HTERT RPE-1 (cell line): Measurements from ENCODE around the gene BCAS3.
"Not testable (repeated sequence)": the region's sequence is repeated elsewhere in the genome, so short reads cannot be mapped to it uniquely, and the experiment has no call there.

Source experiments
- in situ Hi-C: fragments of 300-500 bp; cut with MboI; formaldehyde crosslinking; loops from 4 replicates; pipeline ENCODE4 v1.14.3; 2020; ENCODE audit warnings: low sequenced_read_pairs

The BCAS3 gene

DNA sequence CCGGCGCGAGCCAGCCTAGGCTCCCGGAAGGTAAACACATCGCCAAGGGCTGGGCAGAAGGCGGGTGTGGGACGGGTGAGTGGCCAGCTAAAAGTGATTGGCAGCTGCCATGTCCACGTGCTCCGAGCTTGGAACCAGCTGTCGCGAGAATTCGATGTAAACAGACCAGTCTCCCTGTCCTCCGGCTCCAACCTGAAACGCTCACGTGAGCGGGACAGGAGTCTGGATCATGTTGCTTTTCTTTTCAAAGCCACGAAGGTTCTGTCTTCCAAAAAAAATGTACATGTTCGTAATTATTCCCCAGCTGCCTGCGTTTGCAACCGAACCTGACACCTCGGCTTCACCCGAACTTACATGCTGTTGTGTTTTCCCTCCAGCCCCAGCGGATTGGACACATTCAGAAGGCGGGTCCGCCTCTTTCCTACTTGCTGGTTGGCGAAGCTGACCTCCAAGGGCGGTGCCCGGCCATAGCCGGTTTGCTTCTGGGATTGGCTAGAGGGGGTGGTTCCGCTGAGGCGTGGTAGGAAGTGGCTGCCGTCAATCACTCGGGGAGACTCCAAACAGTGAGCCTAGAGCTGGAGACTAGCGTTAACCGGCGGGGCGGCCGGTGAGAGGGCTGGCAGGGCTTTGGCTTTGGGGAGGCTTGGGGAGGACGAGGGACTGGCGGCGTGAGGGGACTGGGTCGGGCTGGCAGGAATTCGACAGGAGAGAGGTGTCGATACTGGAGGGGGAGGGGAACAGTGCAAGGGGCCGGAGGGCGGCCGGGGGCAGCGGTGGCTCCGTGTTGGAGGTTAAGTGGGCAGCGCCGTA lies at the start of gene BCAS3:
TSS of gene BCAS3 (plus strand) at position 544 of the 810 bp plus-strand sequence.
- in situ Hi-C loops, result no loop called here

DNA sequence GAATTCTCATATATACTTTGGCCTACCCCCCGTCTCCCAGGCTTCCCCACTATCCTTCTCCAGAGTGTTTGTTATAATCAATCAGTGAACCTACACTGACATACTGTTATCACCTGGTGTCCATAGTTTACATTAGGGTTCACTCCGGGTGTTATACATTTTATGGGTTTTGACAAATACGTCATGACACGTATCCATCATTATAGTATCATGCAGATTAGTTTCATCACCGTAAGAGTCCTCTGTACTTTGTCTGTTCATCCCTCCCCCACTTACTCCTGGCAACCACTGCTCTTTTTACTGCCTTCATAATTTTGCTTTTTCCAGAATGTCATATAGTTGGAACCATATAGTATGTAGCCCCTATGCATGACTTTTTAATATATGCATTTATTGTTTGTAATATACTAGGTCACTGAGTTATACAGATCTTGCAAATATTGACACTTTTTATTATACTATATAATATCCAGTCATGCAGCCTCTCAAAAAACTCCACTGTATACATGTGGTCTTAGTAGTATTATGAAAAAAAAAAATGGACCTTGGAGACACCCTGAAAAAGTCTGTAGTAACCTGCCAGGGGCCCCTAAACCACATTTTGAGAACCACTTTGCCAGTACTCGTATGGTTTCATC lies 49.3 kb upstream of the BCAS3 start:
- in situ Hi-C loops, result no loop called here

GRCh38 chr17:60629120-60629519 lies 48.5 kb upstream of the BCAS3 start:
- in situ Hi-C loops, result no loop called here

GRCh38 chr17:60630352-60630751 lies 47.3 kb upstream of the BCAS3 start:
- in situ Hi-C loops, result no loop called here

DNA sequence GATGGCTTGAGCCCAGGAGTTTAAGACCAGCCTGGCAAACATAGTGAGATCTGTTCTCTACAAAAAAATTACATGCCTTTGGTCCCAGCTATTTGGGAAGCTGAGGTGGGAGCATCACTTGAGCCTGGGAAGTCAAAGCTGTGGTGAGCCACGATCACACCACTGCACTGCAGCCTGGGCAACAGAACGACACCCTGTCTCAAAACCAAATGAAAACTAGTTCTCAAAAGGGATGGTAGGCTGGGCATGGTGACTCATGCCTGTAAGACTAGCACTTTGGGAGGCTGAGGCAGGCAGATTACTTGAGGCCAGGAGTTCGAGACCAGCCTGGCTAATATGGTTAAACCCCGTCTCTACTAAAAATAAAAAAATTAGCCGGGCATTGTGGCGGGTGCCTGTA lies 46.5 kb upstream of the BCAS3 start:
- in situ Hi-C loops, result no loop called here

GRCh38 chr17:60637683-60638082 lies 40.0 kb upstream of the BCAS3 start:
- in situ Hi-C loops, result no loop called here

DNA sequence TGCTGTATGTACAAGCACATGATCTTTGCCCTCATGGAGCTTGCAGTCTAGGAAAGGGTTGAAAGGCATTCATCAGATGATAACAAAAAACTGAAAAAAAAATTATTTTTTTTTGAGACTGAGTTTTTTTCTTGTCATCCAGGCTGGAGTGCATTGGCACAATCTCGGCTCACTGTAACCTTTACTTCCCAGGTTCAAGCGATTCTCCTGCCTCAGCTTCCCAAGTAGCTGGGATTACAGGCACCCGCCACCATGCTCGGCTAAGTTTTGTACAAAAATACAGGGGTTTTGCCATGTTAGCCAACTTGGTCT lies 38.7 kb upstream of the BCAS3 start:
- in situ Hi-C loops, result no loop called here

DNA sequence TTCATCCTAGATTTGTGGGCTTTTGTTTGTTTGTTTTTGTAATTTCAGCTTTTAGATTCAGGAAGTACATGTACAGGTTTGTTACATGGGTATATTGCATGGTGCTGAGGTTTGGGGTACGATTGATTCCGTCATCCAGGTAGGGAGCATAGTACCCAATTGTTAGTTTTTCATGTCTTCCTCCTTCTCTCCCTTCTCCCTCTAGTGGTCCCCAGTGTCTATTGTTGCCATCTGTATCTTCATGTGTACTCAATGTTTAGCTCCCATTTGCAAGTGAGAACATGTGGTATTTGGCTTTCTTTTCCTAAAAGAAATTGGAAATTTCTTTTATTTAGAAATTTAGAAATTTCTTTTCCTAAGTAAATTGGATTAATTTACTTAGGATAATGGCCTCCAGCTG lies 37.1 kb upstream of the BCAS3 start:
- in situ Hi-C loops, result no loop called here

DNA sequence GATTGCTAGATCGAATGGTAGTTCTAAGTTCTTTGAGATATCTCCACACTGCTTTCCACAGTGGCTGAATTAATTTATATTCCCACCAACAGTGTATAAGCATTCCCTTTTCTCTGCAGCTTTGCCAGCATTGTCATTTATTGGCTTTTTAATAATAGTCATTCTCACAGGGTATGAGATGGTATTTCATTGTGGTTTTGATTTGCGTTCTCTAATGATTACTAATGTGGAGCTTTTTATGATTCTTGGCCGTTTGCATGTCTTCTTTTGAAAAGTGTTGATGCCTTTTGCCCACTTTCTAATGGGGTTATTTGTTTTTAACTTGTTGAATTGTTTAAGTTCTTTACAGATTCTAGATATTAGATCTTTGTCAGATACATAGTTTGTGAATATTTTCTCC lies 36.5 kb upstream of the BCAS3 start:
- in situ Hi-C loops, result no loop called here

GRCh38 chr17:60641810-60642220 lies 35.8 kb upstream of the BCAS3 start:
- in situ Hi-C loops, result no loop called here

GRCh38 chr17:60645918-60646523 lies 31.6 kb upstream of the BCAS3 start:
- in situ Hi-C loops, result no loop called here

- in situ Hi-C loops, result no loop called here
These were observed 30.9 kb upstream of the BCAS3 start for GRCh38 chr17:60646701-60647100.

DNA sequence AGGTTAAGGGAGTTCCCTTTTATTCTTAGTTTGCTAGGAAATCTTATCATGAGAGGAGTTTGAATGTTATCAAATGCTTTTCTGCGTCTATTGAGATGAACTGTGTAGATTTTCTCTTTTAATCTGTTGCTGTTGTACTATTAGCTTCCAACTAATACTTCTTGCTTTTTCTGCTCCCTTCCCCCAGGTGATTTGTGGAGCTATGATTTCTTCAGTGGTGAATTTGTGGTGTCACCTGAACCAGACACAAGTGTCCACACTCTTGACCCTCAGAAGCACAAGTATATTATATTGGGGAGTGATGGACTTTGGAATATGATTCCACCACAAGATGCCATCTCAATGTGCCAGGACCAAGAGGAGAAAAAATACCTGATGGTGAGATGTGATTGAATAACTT lies 29.9 kb upstream of the BCAS3 start:
- in situ Hi-C loops, result no loop called here

DNA sequence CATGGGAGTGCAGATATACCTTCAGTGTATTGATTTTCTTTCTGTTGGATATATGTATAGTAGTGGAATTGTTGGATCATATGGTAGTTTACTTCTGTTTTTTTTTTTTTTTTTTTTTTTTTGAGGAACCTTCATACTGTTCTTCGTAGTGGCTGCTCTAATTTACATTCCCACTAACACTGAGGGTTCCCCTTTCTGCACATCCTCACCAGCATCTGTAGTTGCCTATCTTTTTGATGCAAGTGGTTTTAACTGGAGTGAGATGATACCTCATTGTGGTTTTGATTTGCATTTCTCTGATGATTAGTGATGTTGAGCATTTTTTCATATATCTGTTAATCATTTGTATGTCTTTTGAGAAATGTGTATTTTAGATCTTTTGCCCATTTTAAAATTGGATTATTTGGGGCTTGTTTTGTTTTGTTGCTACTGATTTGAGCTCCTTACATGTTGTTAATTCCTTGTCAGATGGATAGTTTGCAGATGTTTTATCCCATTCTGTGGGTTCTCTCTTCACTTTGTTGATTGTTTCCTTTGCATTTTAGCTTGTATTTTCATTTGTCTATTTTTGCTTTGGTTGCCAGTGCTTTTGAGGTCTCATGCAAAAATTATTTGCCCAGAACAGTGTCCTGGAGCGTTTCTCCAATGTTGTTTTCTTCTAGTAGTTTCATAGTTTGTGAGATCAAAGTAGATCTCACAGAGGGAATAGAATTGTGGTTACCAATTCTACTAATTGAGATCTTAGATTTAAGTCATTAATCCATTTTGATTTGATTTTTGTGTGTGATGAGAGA lies 25.0 kb upstream of the BCAS3 start:
- in situ Hi-C loops, result no loop called here

DNA sequence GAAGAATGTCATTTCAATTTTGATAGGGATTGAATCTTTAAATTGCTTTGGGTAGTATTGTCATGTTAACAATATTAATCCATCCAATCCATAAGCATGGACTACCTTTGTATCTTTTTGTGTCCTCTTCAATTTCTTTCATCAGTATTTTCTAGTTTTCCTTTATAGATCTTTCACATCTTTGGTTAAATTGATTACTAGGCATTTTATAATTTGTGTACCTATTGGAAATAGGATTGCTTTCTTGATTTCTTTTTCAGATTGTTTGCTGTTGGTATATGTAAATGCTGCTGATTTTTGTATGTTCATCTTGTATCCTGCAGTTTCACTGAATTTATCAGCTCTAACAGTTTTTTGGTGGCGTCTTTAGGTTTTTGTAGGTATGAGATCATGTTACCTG lies 24.1 kb upstream of the BCAS3 start:
- in situ Hi-C loops, result no loop called here

DNA sequence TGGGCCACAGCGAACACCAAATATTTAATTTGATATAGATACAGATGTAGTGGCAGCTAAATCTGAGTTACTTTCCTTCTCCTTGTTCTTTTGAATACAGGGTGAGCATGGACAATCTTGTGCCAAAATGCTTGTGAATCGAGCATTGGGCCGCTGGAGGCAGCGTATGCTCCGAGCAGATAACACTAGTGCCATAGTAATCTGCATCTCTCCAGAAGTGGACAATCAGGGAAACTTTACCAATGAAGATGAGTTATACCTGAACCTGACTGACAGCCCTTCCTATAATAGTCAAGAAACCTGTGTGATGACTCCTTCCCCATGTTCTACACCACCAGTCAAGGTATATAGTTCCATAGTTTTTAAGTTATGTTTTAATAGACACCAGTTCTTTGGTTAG lies 21.2 kb upstream of the BCAS3 start:
- in situ Hi-C loops, result no loop called here

- in situ Hi-C loops, result no loop called here
These were observed 18.5 kb upstream of the BCAS3 start for GRCh38 chr17:60659156-60659555.

GRCh38 chr17:60661489-60661888 lies 16.2 kb upstream of the BCAS3 start:
- in situ Hi-C loops, result no loop called here

DNA sequence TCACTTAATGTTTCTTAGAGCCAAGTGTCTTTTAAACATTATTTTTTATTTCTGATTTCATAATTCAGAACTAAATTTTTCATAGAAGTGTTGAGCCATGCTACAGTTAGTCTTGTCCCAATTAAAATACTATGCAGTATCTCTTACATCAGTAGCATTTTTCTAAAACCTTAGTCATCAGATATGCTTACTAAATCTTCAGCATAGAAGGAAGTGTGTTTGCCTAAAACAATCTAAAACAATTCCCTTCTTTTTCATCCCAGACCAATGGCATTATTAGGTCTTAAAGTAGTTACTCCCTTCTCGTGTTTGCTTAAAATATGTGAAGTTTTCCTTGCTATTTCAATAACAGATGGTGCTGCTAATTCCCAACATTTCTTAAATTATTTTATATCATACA lies 13.6 kb upstream of the BCAS3 start:
- in situ Hi-C loops, result no loop called here

- in situ Hi-C loops, result no loop called here
These were observed 12.0 kb upstream of the BCAS3 start for GRCh38 chr17:60665602-60666001.

DNA sequence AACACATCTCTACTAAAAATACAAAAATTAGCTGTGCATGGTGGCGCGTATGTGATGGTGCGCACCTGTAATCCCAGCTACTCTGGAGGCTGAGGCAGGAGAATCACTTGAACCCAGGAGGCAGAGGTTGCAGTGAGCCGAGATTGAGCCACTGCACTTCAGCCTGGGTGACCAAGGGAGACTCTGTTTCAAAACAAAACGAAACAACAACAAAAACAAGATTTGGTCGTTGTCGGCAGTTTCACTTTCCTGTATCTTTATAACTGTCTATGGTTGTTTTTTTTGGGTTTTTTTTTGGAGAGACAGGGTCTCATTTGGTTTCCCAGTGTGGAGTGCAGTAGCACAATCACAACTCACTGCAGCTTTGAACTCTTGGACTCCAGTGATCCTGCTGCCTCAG lies 8.9 kb upstream of the BCAS3 start:
- in situ Hi-C loops, result not testable (repeated sequence)

DNA sequence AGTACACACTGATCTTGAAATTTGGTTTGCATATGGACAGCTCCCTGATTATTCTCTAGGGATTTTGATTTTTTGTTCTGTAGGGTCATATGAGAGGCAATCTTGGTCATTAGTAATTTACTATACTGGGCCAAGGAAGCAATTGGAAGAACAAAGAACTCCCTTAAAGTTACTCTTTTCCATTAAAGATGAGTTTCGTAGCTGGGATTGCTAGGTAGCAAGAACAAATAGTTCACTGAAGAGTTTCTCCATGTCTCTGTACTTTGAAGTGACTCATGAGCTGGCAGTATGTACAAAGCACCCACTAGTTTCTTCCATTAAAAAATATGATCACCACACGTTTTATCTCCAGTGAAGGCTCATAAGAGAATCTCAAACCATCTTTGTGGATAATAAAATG lies 6.2 kb upstream of the BCAS3 start:
- in situ Hi-C loops, result no loop called here
